GM10847 (cell line): Measurements from ENCODE around the gene VAPA.

Experiments used
- POLR2A ChIP-seq: IDR thresholded peaks from 2 replicates; pipeline ENCODE4 v1.6.1; 2011; ENCODE audit not compliant: insufficient read length; ENCODE audit errors: extremely low read depth

Gene VAPA

DNA sequence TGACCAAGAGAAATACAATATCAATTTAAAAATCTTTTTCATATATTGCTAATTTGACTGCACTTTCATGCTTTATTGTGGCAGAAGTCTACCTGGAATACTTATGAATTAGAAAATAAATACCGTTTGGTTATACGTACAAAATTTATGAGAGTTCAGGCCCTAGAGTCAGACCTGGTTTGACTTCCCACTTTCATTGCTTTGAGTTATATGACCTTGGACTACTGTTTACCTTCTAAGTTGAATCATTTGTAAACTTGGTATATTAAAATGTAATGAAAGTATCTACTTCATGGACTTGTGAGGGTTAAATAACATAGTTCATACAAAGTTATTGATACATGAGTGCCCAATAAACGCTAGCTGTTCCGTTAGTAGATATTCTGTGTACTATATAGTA, 12.0 kb downstream of the VAPA start:
- no peak for TF ChIP-seq POLR2A

DNA sequence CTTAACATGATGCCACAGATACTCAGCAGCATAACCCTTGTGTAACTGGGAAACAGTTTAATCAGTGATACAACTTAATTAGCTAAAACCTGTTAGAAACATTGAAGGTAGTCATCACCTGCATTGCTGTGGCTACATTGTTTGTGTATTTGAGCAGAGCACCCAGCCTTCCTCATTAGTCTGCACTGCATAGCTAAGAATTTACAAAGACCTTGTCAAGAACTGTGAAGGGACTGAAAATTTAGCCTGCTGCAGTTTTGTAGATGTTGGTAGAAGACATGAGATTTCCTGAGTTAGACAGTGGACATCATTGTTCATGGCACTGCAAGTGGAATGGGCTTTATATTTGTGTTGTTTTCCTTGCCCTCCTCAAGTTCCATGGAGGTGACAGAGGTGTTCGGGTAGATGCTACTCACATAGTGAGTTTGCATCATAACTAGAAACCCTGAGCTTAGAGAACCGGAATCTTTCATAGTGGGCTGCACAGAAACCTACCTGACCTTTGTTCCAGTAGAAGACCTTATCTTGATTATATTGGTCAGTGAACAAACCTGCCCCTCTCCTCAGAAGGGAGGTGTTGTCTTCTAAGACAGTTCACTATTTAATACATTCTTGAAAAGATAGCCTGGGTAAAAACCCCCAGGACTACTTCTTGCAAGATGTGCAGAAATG, 12.5 kb downstream of the VAPA start:
- no peak for TF ChIP-seq POLR2A

DNA sequence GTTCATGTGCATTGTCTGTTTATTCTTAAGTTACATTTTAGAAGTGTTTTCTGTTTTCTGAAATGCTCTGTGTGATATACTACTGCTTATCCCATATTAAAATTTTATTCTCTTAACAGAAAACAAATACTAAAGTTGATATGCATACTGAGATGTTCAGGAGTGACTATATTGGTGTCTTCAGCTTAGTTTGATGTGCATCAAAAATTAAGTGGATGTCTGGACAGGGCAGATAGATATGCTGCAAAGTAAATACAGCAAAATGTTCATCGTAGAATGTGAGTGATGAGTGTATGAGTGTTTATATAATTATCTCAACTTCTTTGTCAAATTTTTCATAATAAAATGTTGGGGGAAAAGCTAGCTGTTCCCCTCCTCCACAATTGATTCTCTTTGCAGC, 13.2 kb downstream of the VAPA start:
- TF ChIP-seq POLR2A: no peak

DNA sequence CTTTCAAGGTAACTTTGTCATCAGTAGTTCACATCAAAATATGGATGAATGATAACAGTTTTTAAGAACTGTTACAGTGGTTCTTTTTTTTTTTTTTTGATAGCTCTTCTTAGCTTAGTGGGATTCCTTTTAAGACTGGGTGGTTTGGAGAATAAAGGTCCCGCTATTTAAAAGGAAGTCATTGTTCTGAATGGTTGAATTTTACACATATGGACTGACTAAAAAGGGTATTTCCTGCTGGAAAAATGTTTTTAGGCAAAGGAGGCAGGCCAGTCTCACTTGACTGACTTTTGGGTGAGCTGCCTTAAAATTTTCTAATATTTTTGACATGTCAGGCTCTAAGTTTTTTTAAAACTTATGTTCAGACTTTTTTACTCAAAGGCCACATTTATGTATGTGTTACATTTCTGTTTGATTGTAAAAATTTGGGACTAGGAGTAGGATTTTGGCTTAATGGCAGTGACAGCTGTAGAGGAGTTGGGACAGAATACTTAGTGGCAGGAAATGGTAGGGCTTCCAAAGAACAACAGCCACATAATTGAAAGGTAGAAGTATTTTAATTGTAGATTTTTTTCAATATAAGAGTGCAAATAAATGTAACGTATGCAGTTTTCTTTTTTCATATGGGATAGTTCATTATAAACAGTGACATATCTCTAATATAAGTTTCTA, 13.7 kb downstream of the VAPA start:
- TF ChIP-seq POLR2A: no peak

DNA sequence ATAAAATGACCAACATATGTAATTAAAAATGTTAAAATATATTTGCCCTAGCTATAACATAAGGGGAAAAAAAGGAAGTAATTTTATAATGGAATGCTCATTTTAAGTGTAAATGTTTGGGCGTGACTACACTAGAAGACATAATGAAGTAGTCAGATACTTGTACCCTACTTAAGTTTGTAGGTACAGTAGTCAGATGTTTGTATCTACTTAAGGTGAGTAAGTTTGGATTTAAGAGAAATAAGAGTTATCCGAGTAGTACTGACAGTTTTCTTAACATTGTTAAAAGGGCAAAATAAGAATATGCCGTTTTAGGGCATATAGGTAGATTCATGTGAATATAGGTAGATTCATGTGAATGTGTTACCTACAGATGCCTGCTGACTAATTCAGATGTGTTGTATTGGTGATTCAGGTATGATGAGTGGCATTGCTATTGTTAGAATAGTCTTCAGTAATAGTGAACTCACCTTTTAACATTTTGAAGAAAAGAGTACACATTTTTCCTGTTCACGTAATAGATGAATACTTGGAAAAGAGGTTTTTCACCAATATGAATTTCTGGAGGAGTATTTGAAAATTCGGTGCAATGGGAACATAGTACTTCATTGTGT, 14.9 kb downstream of the VAPA start:
- TF ChIP-seq POLR2A: no peak

DNA sequence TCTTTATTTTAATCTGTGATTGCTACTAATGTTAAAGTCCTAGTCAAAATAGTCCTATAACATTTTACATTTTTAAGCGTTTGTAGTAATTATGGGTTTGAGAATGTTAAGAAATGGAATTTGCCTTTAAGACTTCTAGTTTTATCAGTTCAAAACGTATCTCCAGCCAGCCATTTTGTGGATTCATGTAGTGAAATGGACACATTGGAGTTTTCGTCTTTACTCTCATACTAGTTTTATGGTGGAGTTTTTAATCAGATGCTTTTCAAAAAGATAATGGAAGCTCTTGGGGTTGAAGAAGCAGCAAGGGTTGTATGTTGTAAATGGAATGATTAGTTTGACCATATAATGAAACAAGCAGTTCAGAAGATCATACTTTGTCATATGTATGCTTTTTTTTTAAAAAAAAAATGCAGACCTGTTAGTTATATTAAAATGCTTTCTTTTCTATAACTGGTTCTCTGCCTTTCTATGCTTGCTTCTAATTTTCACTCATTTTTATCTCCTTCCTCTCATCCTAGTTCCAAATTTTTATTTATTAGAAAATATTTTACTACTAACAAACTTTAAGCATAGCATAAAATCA, 16.6 kb downstream of the VAPA start:
- TF ChIP-seq POLR2A: no peak

DNA sequence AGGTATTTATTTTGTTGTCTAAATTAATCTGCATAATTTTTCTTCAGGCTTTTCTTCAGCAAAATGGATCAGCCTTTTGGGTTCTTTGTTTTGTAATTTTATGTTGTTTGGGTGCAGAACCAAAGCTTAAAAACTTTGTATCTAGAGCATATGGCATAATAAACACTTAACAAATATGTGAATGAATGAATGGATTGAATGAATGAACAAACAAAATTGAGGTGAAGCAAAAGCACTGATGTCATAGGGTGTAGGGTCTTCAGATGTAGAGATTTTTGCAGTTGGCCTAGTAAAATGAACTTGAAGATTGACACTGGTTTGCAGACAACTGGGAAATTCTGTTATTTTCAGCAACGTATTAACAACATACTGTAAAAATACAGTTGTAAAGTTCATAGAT, 17.3 kb downstream of the VAPA start:
- TF ChIP-seq POLR2A: no peak

DNA sequence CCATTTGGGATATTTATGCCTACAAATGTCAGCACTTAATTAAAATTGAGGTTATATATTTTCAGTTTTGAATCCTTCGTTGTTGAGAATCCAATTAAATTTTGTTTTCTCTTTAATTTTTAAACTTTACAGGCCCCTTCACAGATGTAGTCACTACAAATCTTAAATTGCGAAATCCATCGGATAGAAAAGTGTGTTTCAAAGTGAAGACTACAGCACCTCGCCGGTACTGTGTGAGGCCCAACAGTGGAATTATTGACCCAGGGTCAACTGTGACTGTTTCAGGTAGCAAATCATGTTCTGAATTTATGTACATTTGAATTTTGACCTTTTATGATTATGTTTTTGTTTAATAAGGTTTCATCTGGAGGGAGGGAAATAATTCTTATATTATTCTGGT, 17.9 kb downstream of the VAPA start:
- no peak for TF ChIP-seq POLR2A

DNA sequence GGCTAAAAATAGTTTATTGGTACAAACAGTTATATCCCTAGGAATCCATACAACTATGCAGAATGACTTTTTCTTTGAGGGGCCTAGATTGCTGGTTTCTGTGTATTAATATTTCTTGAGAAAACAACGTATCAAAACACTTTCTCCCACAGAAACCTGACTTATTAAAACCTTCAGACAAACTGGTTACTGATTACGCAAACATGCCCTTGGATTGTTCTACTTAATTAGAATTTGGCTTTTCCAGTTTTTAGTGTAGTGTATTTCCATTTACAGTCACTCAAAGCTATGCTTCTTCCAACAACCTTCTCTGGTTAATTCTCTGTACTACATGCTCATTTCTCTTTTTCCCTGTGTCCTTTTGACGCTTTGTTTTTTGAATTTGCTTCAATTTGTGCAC, 20.0 kb downstream of the VAPA start:
- no peak for TF ChIP-seq POLR2A

DNA sequence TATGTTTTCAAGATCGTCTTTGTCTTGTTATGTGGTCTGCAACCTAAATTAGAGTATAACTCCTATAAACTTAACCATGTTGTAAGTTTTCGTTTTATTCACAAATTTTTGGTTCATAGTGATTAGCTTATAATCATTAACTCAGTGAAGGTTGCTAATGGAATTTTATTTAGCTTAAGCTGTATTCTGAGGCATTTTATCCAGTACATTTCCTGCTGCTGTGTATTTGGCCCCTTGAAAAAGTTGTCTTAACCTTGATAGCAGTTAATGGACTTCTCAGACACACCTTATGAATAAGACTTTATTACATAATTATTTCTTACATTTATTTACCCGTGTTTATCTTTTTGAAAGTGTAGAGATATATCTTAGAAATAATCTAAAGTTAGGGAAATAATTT, 20.5 kb downstream of the VAPA start:
- TF ChIP-seq POLR2A: no peak

DNA sequence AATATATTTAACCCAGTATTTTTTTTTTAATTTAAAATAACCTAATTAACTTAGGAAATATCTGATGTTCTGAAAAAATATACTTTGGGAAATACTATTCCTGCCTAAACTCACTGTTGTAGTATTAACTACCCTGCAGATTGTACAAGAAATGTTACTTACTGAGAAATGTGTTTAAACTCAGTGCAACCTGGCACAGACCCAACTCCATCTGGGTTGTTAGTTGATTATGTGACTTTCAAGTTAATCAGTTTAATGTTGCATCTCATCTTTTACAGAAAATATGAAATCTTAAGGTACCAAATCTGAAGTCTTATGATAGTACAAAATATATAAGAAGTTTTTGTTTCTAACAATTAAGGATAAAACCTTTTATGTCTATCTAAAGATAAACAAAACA, 27.3 kb downstream of the VAPA start:
- TF ChIP-seq POLR2A: no peak

DNA sequence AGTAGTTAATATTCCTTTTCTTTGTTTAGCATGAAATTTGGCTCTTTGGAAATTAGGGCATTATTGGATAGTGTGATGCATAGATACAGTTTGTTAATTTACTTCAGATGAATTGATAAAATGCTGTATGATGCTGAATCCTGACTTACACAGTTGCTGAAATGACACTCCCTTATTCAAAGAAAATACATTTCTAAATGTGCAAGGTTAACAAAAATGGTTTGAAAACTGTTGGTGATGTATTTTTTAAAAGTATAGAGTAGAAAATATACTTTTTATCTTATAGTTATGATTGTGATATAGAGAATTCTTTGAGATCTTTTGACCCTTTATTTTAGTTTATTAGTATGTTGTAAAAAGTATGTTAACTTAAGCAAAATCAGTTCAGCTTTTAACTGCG, 27.8 kb downstream of the VAPA start:
- TF ChIP-seq POLR2A: no peak

DNA sequence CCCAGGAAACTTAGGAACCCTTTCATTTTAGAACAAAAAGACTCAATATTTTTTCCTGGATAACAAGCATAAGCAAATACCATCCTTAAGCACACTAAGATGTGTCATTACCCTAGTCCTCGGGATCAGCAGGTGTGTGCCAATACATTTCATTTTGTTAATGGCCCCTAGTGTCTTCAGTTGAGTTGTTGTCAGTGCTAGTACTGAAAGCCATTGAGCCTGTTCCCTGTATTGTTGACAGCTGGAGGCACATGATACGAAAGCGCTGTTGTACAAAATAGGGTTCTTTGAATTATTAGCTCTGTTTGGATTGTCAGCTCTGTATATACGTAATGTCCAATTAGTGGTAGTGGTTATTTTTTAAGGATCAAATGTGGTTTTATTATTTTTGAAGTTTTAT, 29.5 kb downstream of the VAPA start:
- TF ChIP-seq POLR2A: no peak

DNA sequence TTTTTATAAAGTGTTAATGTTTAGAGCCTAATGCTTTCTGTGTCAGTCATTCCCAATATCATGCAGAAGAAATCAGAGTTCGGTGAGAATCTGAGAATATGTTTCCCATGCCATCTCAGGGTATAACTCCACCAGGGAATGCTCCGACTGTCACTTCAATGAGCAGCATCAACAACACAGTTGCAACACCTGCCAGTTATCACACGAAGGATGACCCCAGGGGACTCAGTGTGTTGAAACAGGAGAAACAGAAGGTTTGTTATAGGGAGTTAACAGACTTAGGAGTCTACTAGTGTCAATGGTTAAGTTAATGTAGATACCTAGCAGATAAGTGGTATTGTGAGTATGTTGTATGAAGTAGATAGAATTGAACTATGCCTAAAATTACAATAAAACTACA, 31.0 kb downstream of the VAPA start:
- TF ChIP-seq POLR2A: no peak

DNA sequence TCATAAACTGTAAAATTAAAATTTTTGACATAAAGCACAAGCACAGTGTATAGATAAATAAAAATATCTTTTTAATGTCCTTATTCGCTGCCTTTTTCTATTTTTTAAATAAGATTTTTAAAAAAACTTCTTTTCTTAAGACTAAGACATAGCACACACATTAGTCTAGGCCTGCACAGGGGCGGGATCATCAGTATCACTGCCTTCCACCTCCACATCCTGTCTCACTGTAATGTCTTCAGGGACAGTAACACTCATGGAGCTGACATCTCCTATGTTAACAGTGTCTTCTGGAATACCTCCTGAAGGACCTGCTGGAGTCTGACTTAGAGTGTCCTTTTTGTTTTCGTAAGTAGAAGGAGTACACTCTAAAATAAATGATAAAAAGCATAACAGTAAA, 33.0 kb downstream of the VAPA start:
- no peak for TF ChIP-seq POLR2A

DNA sequence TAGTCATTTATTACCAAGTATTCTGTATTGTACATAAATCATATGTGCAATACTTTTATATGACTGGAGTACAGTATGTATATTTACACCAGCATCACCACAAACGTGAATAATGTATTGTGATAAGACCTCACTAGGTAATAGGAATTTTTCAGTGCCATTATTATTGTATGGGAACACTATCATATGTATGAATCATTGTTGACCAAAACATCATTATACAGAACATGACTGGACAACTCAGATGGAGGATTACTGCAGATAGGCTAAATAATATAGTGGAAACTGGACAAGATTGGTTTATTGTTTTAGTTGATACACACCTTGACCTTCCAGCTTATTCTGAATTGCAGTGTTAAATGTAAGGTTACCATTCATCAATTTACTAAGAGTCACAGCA, 33.4 kb downstream of the VAPA start:
- no peak for TF ChIP-seq POLR2A

DNA sequence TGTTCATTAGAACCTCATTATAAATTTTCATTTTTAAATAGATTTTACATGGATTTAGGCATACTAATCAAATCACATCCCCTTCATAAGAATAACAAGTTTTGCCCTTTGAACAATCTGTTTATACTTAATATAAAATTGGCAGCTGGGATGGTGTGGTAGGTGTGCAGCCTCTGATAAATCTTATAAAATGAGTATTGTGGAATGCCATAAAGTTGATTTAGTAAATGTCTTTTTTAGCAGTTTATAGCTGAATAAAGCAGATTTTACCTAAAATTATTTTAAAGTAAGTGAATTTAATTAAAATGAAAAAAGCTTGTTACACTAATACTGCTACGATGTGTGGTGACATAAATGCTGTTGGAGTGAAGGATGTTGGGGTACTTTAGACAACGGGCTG, 35.5 kb downstream of the VAPA start:
- no peak for TF ChIP-seq POLR2A

DNA sequence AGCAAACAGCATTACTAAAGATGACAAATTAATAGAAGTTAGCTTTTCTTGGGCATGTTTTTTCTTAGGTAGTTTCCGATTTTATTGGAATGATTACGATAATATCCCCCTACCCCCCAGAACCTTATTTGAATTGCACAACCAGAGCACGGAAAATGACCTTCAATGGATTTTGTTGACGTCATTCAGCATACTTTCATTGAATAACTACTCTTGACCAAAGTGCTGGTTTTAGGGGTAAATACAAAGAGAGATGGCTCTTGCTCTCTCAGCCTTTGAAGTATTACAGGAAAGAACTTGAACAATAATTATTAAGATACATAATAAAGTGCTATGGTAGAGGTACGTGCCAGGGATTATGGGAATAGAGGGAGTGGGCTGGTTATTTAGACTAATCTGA, 36.0 kb downstream of the VAPA start:
- TF ChIP-seq POLR2A: no peak
